Astrocyte (in vitro differentiated cells and primary cell): ENCODE data around the gene THYN1.

Source experiments
- EZH2 ChIP-seq: IDR thresholded peaks from 2 replicates; pipeline ENCODE4 v1.6.1; 2012; ENCODE audit warnings: mild to moderate bottlenecking, low read length, inconsistent platforms; ENCODE audit not compliant: insufficient read depth
- TF ChIP-seq, protein P1 (sequence below): IDR thresholded peaks from 2 replicates; pipeline ENCODE4 v1.5.1; 2011; ENCODE audit warnings: low read depth, mild to moderate bottlenecking, inconsistent platforms, low read length, moderate library complexity; ENCODE audit not compliant: insufficient read depth

DNA sequence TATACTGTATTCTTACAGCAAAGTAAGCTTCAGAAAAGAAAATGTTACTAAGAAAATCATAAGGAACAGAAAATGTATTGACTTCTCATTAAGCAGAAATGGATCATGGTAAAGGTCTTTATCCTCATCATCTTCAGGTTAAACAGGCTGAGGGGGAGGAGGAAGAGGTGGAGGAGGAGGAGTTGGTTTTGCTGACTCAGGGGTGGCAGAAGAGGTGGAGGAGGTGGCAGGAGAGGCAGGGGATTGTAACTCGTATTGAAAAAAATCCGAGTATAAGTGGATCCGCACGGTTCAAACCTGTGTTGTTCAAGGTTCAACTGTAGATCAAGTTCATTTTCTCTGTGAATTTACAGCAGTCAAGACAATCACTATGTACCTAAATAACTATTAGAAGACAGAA, 36.0 kb upstream of the THYN1 start:
- TF ChIP-seq, protein P1, sequence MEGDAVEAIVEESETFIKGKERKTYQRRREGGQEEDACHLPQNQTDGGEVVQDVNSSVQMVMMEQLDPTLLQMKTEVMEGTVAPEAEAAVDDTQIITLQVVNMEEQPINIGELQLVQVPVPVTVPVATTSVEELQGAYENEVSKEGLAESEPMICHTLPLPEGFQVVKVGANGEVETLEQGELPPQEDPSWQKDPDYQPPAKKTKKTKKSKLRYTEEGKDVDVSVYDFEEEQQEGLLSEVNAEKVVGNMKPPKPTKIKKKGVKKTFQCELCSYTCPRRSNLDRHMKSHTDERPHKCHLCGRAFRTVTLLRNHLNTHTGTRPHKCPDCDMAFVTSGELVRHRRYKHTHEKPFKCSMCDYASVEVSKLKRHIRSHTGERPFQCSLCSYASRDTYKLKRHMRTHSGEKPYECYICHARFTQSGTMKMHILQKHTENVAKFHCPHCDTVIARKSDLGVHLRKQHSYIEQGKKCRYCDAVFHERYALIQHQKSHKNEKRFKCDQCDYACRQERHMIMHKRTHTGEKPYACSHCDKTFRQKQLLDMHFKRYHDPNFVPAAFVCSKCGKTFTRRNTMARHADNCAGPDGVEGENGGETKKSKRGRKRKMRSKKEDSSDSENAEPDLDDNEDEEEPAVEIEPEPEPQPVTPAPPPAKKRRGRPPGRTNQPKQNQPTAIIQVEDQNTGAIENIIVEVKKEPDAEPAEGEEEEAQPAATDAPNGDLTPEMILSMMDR = no peak
- no peak for TF ChIP-seq EZH2
